Heart left ventricle (tissue), 16 donors: ENCODE measurements around the gene WASF1. TPM values are rescaled to one million over a fixed set of nuclear protein-coding genes. Genes with fewer than 3 reads are reported as not detected.
A peak's percentile ranks its signal among the peaks of the same experiment; 100 is the strongest.

Experiments
- ATAC-seq, 4 donors: fragments of 200-7000 bp; cut with Tn5 transposase; one replicate each; pipeline ENCODE4 v1.9.1; 2020 to 2022; ENCODE audit warnings: moderate library complexity in 4 of 4, mild to moderate bottlenecking in 3 of 4, moderate number of reproducible peaks in 1 of 4
- DNase-seq, 5 donors: peaks; one replicate each; pipeline ENCODE4 v3.0.0-alpha.2; 2020
- H3K27ac ChIP-seq, 12 donors: fragments of 200-600 bp; sonication (generic) in 4 of 12; one replicate each; pipeline versions ENCODE4 v1.5.0 to v1.8.0; 2016 to 2022; ENCODE audit warnings: mild to moderate bottlenecking in 2 of 12
- H3K27me3 ChIP-seq, 9 donors: fragments of 200-600 bp; sonication (generic) in 2 of 9; one replicate each; pipeline versions ENCODE4 v1.5.1 to v1.8.0; 2016 to 2022; ENCODE audit warnings: mild to moderate bottlenecking in 3 of 9
- H3K36me3 ChIP-seq, 9 donors: fragments of 200-600 bp; sonication (generic) in 2 of 9; one replicate each; pipeline versions ENCODE4 v1.5.0 to v1.8.0; 2018 to 2022; ENCODE audit warnings: mild to moderate bottlenecking in 2 of 9
- H3K4me1 ChIP-seq, 12 donors: fragments of 200-600 bp; sonication (generic) in 4 of 12; one replicate each; pipeline versions ENCODE4 v1.5.0 to v1.8.0; 2016 to 2022; ENCODE audit warnings: mild to moderate bottlenecking in 3 of 12
- H3K4me3 ChIP-seq, 12 donors: fragments of 200-600 bp; sonication (generic) in 4 of 12; one replicate each; pipeline versions ENCODE4 v1.5.0 to v1.8.0; 2017 to 2022; ENCODE audit warnings: mild to moderate bottlenecking in 9 of 12, moderate library complexity in 4 of 12
- H3K9me3 ChIP-seq, 12 donors: fragments of 200-600 bp; sonication (generic) in 4 of 12; one replicate each; pipeline versions ENCODE4 v1.5.0 to v1.8.0; 2016 to 2022; ENCODE audit warnings: mild to moderate bottlenecking in 1 of 12
- CTCF ChIP-seq, 12 donors: fragments of 200-600 bp; sonication (generic) in 4 of 12; IDR thresholded peaks; one replicate each; pipeline versions ENCODE4 v1.5.0 to v1.8.0; 2018 to 2022; ENCODE audit warnings: antibody characterized with exemption in 12 of 12, mild to moderate bottlenecking in 5 of 12
- POLR2A ChIP-seq, 2 donors: fragments of 450-650 bp; IDR thresholded peaks; one replicate each; pipeline ENCODE4 v1.6.1; 2017; ENCODE audit warnings: antibody characterized with exemption in 2 of 2, mild to moderate bottlenecking in 2 of 2, moderate library complexity in 2 of 2
- WGBS, 4 donors: extraction: QIAGEN DNeasy Blood & Tissue Kit in 2 of 4; methylation state at CpG; one replicate each; pipeline versions ENCODE4 v1.1.5 to v1.1.7; 2013 to 2018; 5-methylcytosine and 5-hydroxymethylcytosine counted together
- intact Hi-C, 10 donors: fragments of 100-400 bp; cut with DNase I; formaldehyde crosslinking; loops; one replicate each; pipeline versions ENCODE4 v1.11.1 to v1.14.2; 2022
- polyA plus RNA-seq, 2 donors: library from polyadenylated mRNA; stranded (reverse); fragments of 200-250 nt; gene quantifications; one replicate each; pipeline ENCODE4 v1.2.3, GENCODE V29; 2013
- total RNA-seq, 9 donors: library from RNA; depleted of rRNA in 2 of 9; stranded (reverse); fragments of >200 nt in 2 of 9; fragmentation: NEBNext Ultra II Directional in 3 of 9; extraction: Animal tissue kit (Norgen Biotek cat#: 25700) in 3 of 9; gene quantifications; one replicate each; pipeline versions ENCODE4 v1.1.0 to v1.2.4, GENCODE V29; 2016 to 2023
- donor health status: ischemic (EF 13 %, LVEDD 7.1; RV severe dilation, severe dysfunction).
- donor health status: healthy with polysubstance abuse.
- donor health status: DM: no; HTN: yes; CAD: no.
- donor health status: DM: no; HTN: no; CAD: no.
- donor health status: ischemic (EF 25% LVEDD 6.9; RV normal size, moderate dysfunction).
- donor health status: ischemic (EF 25% LVEDD 5.7; RV mildly dilated, moderate dysfunction).
- donor health status: healthy.
- donor health status: DM: yes; HTN: yes; CAD: no.
- donor health status: ischemic (EF 35%, LVEDD 5.7; RV mildly dilated, moderate dysfunction).
- donor health status: nonischemic (EF 11% LVEDD 7.7; RV severe dilation, severe dysfunction).
- donor health status: DM: yes; HTN: yes; CAD: no.
- donor health status: PGD.
- donor health status: ischemic (EF 29% LVEDD 5.4; RV normal size, mild dysfunction).
- donor health status: nonischemic (EF 23%, LVEDD 6.1; RV moderate dilation, normal function).

Gene WASF1
- total and polyA plus RNA-seq, 11 donors, result 0.54 to 4.2 (median 1.3) TPM

- Histone ChIP-seq H3K27ac (no peak overlapping the region), H3K4me1 (peaks cover 0 to 20% (median 8%) of the 10 kb centered on the region in 12 donors), H3K4me3 (no peak overlapping the region), H3K27me3 (no peaks in the 10 kb centered on the region), H3K9me3 (no peaks in the 10 kb centered on the region), H3K36me3 (peaks cover 0 to 10% (median 0%) of the 10 kb centered on the region in 9 donors)
- TF ChIP-seq POLR2A (IDR thresholded peaks at IDR 0.05), result no peak
- no peak for TF ChIP-seq CTCF (IDR thresholded peaks at IDR 0.05)
- WGBS, 4 donors, result 73 to 79% (median 73%) methylated on average over 1 of the region's 1 CpG
- no peak for ATAC-seq
- intact Hi-C loops, result no loop called here
- no peak for DNase-seq
Measured at GRCh38 chr6:110101885-110102284, 77.6 kb downstream of the WASF1 start.

GRCh38 chr6:110098511-110099116 is 80.9 kb downstream of the WASF1 start:
- no peaks in the 10 kb centered on the region for H3K27me3 ChIP-seq
- WGBS, 4 donors, result 53 to 68% (median 64%) methylated on average over 7 of the region's 7 CpGs
- TF ChIP-seq CTCF (IDR thresholded peaks at IDR 0.05), result no peak
- TF ChIP-seq POLR2A (IDR thresholded peaks at IDR 0.05), result no peak
- DNase-seq (no peak), ATAC-seq (peak in 3 of 4 donors; percentile 44 to 58 (median 56))
- peaks cover 0 to 3% (median 0%) of the 10 kb centered on the region in 9 donors for H3K36me3 ChIP-seq
- peaks cover 0 to 28% (median 15%) of the 10 kb centered on the region in 12 donors for H3K4me1 ChIP-seq
- intact Hi-C loops, result no loop called here
- no peaks in the 10 kb centered on the region for H3K9me3 ChIP-seq
- no peak overlapping the region for H3K4me3 ChIP-seq
- no peak overlapping the region for H3K27ac ChIP-seq

- DNase-seq, result no peak
- no peak for ATAC-seq
- 32 to 42% (median 35%) methylated on average over 3 of the region's 3 CpGs for WGBS, 4 donors
- TF ChIP-seq CTCF (IDR thresholded peaks at IDR 0.05) (no peak), POLR2A (IDR thresholded peaks at IDR 0.05) (no peak)
- no peaks in the 10 kb centered on the region for H3K9me3 ChIP-seq
- H3K4me3 ChIP-seq, result no peak overlapping the region
- H3K4me1 ChIP-seq, result peaks cover 0 to 28% (median 15%) of the 10 kb centered on the region in 12 donors
- no peaks in the 10 kb centered on the region for H3K27me3 ChIP-seq
- intact Hi-C loops, result no loop called here
- H3K27ac ChIP-seq, result peak overlapping the region in 6 of 12 donors; percentile 1 to 78 (median 12)
- H3K36me3 ChIP-seq, result no peaks in the 10 kb centered on the region
Measured at GRCh38 chr6:110097443-110097842, 82.0 kb downstream of the WASF1 start.

- intact Hi-C loops, result no loop called here
- H3K4me1 ChIP-seq, result peaks cover 0 to 28% (median 15%) of the 10 kb centered on the region in 12 donors
- H3K9me3 ChIP-seq, result no peaks in the 10 kb centered on the region
- DNase-seq, result no peak
- no peak overlapping the region for H3K4me3 ChIP-seq
- no peak for ATAC-seq
- TF ChIP-seq POLR2A (IDR thresholded peaks at IDR 0.05) (no peak), CTCF (IDR thresholded peaks at IDR 0.05) (no peak)
- H3K27ac ChIP-seq, result peak overlapping the region in 3 of 12 donors; percentile 11 to 78 (median 22)
- 93 to 97% (median 96%) methylated on average over 1 of the region's 1 CpG for WGBS, 4 donors
- no peaks in the 10 kb centered on the region for H3K27me3 ChIP-seq
- H3K36me3 ChIP-seq, result no peaks in the 10 kb centered on the region
Measured at GRCh38 chr6:110095935-110096334, 83.5 kb downstream of the WASF1 start.
